ENCODE measurements around the gene ZRANB3.
"Not testable (repeated sequence)": the region's sequence is repeated elsewhere in the genome, so short reads cannot be mapped to it uniquely, and the experiment has no call there.

The ZRANB3 gene

DNA sequence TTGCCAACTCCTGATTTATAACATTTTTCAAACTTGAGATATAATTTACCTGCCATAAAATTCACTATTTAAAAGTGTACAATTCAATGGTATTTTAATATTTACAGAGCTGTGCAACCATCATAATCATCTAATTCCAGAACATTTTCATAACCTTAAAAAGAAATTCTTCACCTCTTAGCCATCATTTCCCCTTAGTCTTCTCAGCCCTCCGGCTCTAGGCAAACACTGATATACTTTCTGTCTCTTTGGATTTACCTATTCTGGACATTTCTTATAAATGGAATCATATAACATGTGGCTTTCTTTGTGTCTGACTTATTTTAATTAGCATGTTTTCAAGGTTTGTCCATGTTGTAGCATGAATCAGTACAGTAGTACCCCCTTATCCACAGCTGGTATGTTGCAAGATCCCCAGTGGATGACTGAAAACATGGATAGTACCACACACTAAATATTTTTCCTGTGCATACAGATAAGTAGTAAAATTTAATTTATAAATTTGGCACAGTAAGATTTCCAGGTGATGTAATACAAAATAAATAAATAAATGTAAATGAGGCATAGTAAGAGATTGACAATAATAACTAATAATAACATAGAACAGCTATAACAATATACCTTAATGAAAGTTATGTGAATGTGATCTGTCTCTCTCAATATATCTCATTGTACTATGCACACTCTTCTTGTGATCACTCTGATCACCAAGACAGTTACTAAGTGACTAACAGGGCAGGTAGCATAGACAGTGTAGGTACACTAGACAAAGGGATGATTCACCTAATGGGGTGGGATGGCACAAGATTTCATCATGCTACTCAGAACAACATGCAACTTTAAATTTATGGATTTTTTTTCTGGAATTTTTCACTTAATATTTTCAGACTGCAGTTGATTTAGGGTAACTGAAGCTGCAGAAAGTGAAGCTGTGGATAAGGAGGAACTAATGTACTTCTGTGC, 405.8 kb downstream of the ZRANB3 start (continued):
- TF ChIP-seq, protein P1, sequence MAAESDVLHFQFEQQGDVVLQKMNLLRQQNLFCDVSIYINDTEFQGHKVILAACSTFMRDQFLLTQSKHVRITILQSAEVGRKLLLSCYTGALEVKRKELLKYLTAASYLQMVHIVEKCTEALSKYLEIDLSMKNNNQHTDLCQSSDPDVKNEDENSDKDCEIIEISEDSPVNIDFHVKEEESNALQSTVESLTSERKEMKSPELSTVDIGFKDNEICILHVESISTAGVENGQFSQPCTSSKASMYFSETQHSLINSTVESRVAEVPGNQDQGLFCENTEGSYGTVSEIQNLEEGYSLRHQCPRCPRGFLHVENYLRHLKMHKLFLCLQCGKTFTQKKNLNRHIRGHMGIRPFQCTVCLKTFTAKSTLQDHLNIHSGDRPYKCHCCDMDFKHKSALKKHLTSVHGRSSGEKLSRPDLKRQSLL (tag by site-specific recombination; IDR thresholded peaks at IDR 0.05) = no peak
- TF ChIP-seq ZNF658 (tag by site-specific recombination; IDR thresholded peaks at IDR 0.05) = no peak

DNA sequence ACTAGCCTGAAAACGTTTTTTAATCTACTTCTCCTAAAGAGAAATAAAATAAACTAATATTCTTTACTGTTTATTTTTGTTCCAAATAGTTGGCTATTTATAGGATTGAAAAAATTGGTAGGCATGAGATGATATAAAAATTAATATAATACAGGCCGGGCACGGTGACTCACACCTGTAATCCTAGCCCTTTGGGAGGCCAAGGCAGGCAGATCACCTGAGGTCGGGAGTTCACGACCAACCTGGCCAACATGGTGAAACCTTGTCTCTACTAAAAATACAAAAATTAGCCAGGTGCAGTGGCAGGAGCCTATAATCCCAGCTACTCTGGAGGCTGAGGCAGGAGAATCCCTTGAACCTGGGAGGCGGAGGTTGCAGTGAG, 409.4 kb downstream of the ZRANB3 start:
- peaks cover 8 to 35% of the 10 kb centered on the region in 2 experiments for H3K36me3 ChIP-seq (ENCODE audit: control insufficient read depth in 2 of 2, insufficient read depth in 1 of 2, low read length in 2 of 2)
- CTCF ChIA-PET; POLR2A ChIA-PET; H3K4me3 ChIP-seq (ENCODE audit: low read depth, low read length); H3K9me3 ChIP-seq (ENCODE audit: control insufficient read depth, insufficient read depth, low read depth, low read length); H3K27ac ChIP-seq (ENCODE audit: extremely low read depth, low read depth, low read length); H3K4me1 ChIP-seq (ENCODE audit: control insufficient read depth, insufficient read depth, low read length): not testable (repeated sequence)

DNA sequence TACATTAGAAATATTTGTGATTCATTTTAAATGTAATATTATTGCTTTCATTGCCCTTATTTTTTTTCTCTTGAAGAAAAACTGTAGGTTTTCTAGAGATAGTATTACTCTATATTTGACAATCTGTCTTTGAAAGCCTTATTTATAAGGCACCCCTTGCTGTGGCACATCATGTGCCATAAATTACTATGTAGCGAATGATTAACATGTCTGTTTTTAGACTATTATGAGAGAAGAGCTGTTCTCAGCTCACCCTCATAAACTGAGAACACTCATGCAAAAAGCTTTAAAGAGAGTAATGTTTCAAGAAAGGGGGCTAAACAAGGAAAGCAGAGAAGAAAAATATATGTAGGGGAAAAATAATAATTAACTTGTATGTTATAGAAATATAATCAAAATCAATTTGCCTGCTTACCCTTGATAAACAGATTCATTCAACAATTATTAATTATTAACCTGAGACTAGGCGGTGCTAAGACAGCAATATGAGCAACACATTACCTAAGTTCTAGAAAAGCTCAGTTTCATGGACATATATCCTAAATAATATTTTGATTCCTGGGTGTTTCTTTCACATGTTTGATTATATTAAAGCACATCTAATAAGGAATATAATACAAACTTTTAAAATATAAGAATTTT, 409.9 kb downstream of the ZRANB3 start:
- H3K27ac ChIP-seq (ENCODE audit: extremely low read depth, low read depth, low read length) = no peak overlapping the region
- no peaks in the 10 kb centered on the region for H3K9me3 ChIP-seq (ENCODE audit: control insufficient read depth, insufficient read depth, low read depth, low read length)
- TF ChIP-seq REST (tag by site-specific recombination; IDR thresholded peaks at IDR 0.05) = no peak
- no peak for TF ChIP-seq PRDM1 (tag by site-specific recombination; IDR thresholded peaks at IDR 0.05)
- TF ChIP-seq ZEB2 (tag by site-specific recombination; IDR thresholded peaks at IDR 0.05) = no peak
- TF ChIP-seq, protein P2, sequence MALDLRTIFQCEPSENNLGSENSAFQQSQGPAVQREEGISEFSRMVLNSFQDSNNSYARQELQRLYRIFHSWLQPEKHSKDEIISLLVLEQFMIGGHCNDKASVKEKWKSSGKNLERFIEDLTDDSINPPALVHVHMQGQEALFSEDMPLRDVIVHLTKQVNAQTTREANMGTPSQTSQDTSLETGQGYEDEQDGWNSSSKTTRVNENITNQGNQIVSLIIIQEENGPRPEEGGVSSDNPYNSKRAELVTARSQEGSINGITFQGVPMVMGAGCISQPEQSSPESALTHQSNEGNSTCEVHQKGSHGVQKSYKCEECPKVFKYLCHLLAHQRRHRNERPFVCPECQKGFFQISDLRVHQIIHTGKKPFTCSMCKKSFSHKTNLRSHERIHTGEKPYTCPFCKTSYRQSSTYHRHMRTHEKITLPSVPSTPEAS (tag by site-specific recombination; IDR thresholded peaks at IDR 0.05) = no peak
- TF ChIP-seq KLF10 (tag by site-specific recombination; IDR thresholded peaks at IDR 0.05) = no peak
- no peak for TF ChIP-seq ZNF596 (tag by site-specific recombination; IDR thresholded peaks at IDR 0.05)
- no peak for TF ChIP-seq MEIS1 (CRISPR knock-in tag; IDR thresholded peaks at IDR 0.05; ENCODE audit: borderline replicate concordance)
- TF ChIP-seq ZNF561 (tag by site-specific recombination; IDR thresholded peaks at IDR 0.05; ENCODE audit: borderline replicate concordance) = no peak
- H3K4me3 ChIP-seq (ENCODE audit: low read depth, low read length) = no peak overlapping the region
- POLR2A ChIA-PET = no interaction called here
- CTCF ChIA-PET = interaction anchor here (0.5 kb wide), 1 partner anchor 439 kb away, joined by 3 read pairs; no protein-coding TSS in a partner anchor
- no peaks in the 10 kb centered on the region for H3K4me1 ChIP-seq (ENCODE audit: control insufficient read depth, insufficient read depth, low read length)
- H3K36me3 ChIP-seq (ENCODE audit: control insufficient read depth in 2 of 2, insufficient read depth in 1 of 2, low read length in 2 of 2) = peaks cover 8 to 30% of the 10 kb centered on the region in 2 experiments

GRCh38 chr2:135119582-135119981, 411.4 kb downstream of the ZRANB3 start:
- Histone ChIP-seq H3K4me1 (ENCODE audit: control insufficient read depth, insufficient read depth, low read length) (no peaks in the 10 kb centered on the region), H3K9me3 (ENCODE audit: control insufficient read depth, insufficient read depth, low read depth, low read length) (no peaks in the 10 kb centered on the region), H3K27ac (ENCODE audit: extremely low read depth, low read depth, low read length) (no peak overlapping the region), H3K36me3 (ENCODE audit: control insufficient read depth in 2 of 2, insufficient read depth in 1 of 2, low read length in 2 of 2) (peaks cover 3 to 25% of the 10 kb centered on the region in 2 experiments; a peak in 2 of 3 replicates), H3K4me3 (ENCODE audit: low read depth, low read length) (no peak overlapping the region)
- ChIA-PET CTCF (no interaction called here), POLR2A (no interaction called here)
- TF ChIP-seq ZNF830 (tag by site-specific recombination; IDR thresholded peaks at IDR 0.05; ENCODE audit: low read depth) (no peak), ZNF10 (tag by site-specific recombination; IDR thresholded peaks at IDR 0.05) (no peak), RBAK (tag by site-specific recombination; IDR thresholded peaks at IDR 0.05) (no peak), ZNF23 (tag by site-specific recombination; IDR thresholded peaks at IDR 0.05; ENCODE audit: borderline replicate concordance) (no peak), KLF8 (tag by site-specific recombination; IDR thresholded peaks at IDR 0.05) (no peak), ZNF558 (tag by site-specific recombination; IDR thresholded peaks at IDR 0.05) (no peak), ZNF324 (tag by site-specific recombination; IDR thresholded peaks at IDR 0.05) (no peak)
- TF ChIP-seq, protein P3, sequence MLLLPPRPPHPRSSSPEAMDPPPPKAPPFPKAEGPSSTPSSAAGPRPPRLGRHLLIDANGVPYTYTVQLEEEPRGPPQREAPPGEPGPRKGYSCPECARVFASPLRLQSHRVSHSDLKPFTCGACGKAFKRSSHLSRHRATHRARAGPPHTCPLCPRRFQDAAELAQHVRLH (tag by site-specific recombination; IDR thresholded peaks at IDR 0.05) = no peak
- TF ChIP-seq, protein P4, sequence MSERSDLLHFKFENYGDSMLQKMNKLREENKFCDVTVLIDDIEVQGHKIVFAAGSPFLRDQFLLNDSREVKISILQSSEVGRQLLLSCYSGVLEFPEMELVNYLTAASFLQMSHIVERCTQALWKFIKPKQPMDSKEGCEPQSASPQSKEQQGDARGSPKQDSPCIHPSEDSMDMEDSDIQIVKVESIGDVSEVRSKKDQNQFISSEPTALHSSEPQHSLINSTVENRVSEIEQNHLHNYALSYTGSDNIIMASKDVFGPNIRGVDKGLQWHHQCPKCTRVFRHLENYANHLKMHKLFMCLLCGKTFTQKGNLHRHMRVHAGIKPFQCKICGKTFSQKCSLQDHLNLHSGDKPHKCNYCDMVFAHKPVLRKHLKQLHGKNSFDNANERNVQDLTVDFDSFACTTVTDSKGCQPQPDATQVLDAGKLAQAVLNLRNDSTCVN (tag by site-specific recombination; optimal IDR thresholded peaks at IDR 0.05) = no peak
